Adipose tissue (tissue), 3 donors: Measurements from ENCODE around the gene KLF14. TPM values are rescaled to one million over a fixed set of nuclear protein-coding genes. Genes with fewer than 3 reads are reported as not detected.
"Not testable (repeated sequence)": the region's sequence is repeated elsewhere in the genome, so short reads cannot be mapped to it uniquely, and the experiment has no call there.

Experiments used
- H3K27ac ChIP-seq: one replicate; pipeline ENCODE4 v1.5.1; 2013; ENCODE audit warnings: low read depth, low read length
- WGBS, 3 donors: extraction: QIAGEN DNeasy Blood & Tissue Kit; methylation state at CpG; one replicate each; pipeline ENCODE4 v1.1.7; 2013; 5-methylcytosine and 5-hydroxymethylcytosine counted together
- polyA plus RNA-seq, 3 donors: library from polyadenylated mRNA; stranded (reverse); fragments of 200-250 nt; gene quantifications; one replicate each; pipeline ENCODE4 v1.2.3, GENCODE V29; 2013
- donor health status: healthy with polysubstance abuse.
- donor health status: Bipolar disorder and iron deficiency.
- donor health status: healthy.

The KLF14 gene
- polyA plus RNA-seq, 3 donors, result 0.31 to 1.6 (median 0.45) TPM

DNA sequence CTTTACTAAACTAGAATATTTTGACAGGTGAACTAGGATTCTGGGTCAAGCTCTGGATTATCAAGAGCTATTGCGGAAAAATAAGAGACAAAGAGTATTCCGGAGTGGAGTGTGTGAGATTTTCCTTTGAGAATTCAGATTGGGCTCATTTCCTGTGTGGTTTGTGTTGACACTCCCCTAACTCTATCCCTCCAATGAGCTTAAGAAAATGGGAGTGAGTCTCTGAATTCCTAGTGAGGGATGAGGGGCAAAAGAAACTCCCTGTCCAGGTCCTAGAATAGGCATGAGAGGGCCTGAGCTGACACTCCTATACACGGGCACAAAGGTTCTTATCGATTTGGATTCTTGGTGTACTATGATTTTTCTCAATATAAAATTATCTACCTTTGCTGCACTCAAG lies 10.2 kb downstream of the KLF14 start:
- WGBS, 3 donors, result 64 to 85% (median 75%) methylated on average over 4 of the region's 4 CpGs
- no peak overlapping the region for H3K27ac ChIP-seq

DNA sequence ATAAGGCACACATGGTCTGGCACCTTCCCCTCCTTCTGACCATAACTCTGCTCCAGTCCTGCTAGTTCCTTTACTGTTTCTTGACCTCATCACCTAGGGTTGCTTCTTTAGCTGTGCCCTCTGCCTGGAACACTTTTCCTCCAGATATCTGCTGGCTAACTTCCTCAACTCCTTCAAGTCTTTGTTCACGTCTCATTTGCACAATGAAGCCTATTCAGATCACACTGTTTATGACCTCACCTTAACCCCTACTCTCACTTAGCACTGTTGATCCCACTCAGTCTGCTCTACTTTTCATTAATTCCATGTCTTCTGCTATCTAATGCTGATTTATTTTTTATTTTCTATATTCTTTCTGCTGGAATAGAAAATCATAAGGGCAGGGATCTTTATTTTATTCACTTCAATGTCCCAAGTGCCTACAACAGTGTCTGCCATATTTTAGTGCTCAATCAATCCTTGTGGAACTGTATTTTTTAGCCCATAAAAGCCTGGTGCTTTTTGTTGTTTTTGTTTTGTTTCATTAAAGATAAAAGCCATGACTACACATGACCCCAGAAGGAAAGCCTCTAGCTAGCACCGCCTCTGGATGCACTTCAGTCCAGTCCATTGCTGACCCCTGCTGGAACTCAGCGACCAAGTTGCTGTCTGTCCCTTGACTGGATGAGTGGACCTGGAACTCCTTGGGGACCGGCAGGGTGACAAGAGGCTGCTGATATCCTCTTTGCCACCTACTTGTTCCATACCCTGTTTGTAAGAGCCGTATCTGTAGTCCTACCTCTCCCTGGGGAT lies 12.3 kb downstream of the KLF14 start:
- WGBS, 3 donors, result 22 to 29% (median 23%) methylated on average over 5 of the region's 5 CpGs

DNA sequence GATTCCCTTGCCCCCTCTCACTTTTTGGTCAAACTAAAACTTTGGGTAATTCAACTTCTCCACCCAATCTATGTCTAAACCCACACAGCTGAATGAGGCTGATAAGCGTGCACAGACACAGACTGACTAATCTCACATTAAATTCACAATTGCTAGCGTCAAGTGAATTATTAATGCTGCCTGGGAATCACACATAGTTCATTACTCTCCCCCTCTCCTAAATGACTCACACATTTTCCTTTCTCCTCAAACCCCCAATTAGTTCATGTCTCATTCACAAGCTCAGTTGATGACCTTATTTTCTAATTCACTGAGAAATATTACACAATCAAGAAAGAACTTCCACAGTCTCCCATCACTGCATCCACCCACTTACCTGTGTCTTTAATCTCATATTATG lies 14.5 kb downstream of the KLF14 start:
- H3K27ac ChIP-seq, result no peak overlapping the region
- WGBS, 3 donors, result 59 to 69% (median 68%) methylated on average over 2 of the region's 2 CpGs

More for the DNA sequence above, 12.3 kb downstream of the KLF14 start:
- no peak overlapping the region for H3K27ac ChIP-seq

DNA sequence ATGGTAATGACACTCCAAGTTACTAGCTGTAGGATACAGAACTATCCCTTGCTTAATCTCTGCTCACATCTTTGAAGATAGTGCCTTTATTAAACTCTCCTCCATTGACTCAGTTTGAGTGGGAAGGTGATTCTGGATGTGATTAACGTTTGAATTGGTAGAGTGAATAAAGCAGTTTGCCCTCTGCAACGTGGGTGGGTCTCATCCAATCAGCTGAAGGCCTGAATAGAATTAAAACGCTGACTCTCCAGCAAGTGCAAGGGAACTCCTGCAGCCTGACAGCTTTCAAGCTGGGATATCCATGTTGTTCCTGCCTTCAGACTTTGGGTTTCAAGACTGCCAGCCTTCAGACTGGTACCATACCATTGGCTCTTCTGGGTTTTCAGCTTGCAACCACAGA lies 21.6 kb downstream of the KLF14 start:
- WGBS, 3 donors, result 31 to 44% (median 34%) methylated on average over 3 of the region's 3 CpGs
- no peak overlapping the region for H3K27ac ChIP-seq

DNA sequence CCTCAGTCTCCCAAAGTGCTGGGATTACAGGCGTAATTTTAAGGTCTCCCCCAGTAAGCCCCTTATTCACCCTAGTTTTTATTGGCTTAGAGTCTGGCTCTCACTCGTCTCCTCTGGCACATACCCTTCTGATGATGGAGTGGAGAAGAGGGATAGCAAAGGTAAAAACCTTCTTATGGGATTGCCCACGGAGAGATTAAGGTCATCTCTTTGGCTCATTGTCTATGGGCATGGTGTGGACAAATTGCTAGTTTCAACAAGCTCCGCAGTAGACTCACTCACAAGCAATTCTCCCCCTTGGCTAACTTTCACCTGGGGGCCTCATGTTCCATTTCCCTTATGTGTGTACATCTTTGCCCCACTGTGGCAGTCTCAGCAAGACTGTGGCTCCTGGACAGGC lies 25.2 kb downstream of the KLF14 start:
- H3K27ac ChIP-seq, result no peak overlapping the region
- 87 to 90% (median 89%) methylated on average over 4 of the region's 4 CpGs for WGBS, 3 donors

DNA sequence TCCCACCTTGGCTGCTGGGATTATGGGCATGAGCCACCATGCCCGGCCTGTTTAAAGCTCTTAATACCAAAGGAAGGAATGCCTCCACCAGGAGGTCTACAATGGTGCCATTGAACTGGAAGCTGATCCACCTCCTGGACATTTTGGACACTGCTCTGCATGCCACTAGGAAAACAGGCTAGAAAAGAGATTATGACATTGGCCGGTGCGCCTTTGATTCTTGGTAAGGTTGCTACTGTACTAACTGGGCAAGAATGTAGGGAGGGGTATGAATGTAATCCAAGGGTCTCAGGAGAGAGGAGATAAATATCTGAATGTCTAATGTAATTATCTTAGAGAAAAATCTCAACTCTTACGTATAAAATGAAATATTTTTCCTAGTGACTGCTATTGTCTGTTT lies 26.0 kb downstream of the KLF14 start:
- WGBS, 3 donors, result 92 to 97% (median 94%) methylated on average over 4 of the region's 4 CpGs
- no peak overlapping the region for H3K27ac ChIP-seq

DNA sequence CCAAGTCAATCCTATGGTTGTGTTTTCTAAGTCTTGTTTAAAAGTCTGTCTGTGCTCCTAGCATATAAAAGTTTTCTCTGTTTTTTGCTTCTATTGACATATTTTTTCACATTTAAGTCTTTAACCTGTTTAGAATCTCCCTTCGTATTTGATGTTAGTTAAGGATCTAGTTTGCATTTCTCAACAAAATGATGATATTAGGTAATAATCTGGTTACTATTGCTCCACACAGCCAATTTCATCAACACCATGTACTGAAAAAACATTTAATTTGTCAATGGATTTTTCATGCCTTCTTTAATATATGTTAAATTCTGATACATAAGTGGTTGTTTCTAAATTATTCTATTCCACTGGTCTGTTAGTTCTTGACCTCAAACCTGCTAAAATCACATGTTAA lies 30.2 kb downstream of the KLF14 start:
- no peak overlapping the region for H3K27ac ChIP-seq
- 49 to 78% (median 59%) methylated on average over 1 of the region's 1 CpG for WGBS, 3 donors

DNA sequence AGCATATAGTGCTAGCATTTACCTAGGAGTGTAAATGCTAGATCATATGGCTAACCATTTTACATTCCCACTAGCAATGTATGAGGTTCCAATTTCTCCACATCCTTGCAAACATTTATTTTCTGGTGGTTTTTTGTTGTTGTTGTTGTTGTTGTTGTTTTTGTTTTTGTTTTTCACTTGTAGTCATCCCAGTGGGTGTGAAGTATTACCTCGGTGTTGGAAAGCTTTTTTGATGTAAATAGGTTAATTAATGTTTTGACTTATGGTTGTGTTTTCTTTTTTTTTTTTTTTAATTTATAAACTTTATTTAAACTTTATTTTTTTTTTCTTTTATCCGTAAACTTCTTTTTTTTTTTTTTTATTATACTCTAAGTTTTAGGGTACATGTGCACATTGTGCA lies 32.4 kb downstream of the KLF14 start:
- no peak overlapping the region for H3K27ac ChIP-seq
- 89 to 97% (median 95%) methylated on average over 1 to 2 of the region's 2 CpGs for WGBS, 3 donors

DNA sequence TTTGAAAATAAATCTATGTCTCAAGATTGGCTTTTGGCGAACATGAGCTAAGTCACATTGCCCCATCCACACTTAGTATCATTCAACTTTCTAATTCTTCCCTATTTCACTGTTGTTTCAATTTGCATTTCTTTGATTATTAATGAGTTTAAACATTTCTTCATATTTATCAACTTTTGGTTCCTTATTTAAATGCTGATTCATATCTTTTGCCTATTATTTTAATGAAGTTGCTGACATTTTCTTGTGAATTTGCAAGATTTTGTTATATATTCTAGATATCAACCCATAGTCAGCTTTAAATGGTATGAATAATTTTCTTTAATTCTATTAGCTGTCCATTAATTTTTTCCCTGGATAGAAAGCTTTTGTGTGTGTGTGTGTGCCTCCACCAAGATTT lies 33.2 kb downstream of the KLF14 start:
- 82 to 89% (median 86%) methylated on average over 1 of the region's 1 CpG for WGBS, 3 donors
- H3K27ac ChIP-seq, result no peak overlapping the region

DNA sequence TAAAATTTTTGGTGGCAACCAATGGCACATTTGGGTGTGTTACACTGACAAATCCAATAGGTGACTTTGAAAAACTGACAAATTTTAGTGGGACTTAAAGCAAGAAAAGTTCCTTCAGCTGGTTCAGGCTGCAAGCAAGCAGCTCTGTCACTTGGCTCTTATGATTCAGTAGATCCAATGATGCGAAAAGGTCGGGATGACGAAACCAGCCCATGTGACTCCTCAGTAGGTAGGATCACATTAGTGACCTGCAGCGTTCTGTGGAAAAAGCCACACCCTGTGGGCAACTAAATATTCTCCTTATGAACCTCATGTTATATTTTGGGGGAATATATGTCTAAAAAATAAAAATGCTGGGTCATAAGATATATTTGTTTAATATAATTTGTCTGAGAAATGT lies 34.3 kb downstream of the KLF14 start:
- no peak overlapping the region for H3K27ac ChIP-seq
- WGBS, 3 donors, result 60 to 63% (median 63%) methylated on average over 4 of the region's 4 CpGs

DNA sequence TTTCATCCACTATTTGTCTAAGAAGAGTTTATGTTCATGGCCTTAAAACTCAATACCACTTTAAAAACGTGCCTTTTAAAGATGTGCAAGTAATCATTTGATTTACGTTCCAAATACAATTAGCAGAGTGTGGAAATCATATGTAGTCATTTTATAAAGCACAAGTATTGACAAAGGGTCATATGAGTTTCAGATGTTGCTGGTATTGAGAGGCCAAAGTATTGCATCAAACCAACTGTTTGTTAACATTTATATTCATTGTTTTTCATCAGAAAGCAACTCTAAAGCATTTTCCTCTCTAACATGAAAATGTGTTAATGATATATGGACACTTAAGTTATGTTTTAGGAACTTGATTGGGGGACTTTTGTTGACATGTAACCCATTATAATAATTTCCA lies 36.2 kb downstream of the KLF14 start:
- WGBS, 3 donors, result 76 to 77% (median 76%) methylated on average over 2 of the region's 2 CpGs
- H3K27ac ChIP-seq, result no peak overlapping the region

DNA sequence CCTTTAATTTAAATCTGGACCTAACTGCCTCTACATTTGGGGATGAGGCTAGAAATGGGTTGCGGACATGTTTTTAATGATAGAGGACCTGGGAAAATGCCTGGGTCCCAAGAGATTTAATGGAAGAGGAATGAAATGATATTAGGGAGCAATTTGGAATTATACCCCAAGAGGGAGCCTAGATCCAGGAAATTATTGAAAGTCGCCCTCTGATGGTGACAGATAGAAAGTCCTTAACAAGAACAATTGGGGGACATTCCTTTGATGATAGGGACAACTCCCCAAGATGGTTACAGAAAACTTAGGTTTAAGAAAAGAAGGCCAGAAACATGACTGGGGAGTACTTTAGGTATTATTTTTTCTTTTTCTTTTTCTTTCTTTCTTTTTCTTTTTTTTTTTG lies 38.2 kb downstream of the KLF14 start:
- WGBS, 3 donors, result 53 to 57% (median 55%) methylated on average over 2 of the region's 2 CpGs

DNA sequence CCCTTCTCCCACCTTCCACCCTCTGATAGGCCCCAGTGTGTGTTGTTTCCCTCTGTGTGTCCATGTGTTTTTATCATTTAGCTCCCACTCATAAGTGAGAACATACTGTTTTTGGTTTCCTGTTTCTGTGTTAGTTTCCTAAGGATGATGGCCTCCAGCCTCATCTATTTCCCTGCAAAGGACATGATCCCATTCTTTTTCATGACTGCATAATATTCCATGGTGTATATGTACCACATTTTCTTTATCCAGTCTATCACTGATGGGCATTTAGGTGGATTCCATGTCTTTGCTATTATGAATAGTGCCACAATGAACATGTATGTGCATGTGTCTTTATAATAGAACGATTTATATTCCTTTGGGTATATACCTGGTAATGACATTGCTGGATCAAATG lies 41.6 kb downstream of the KLF14 start:
- whole genome bisulfite sequencing, 3 donors, result 84 to 95% (median 92%) methylated on average over 1 of the region's 1 CpG
- H3K27ac ChIP-seq, result not testable (repeated sequence)

More for the DNA sequence above, 38.2 kb downstream of the KLF14 start:
- H3K27ac ChIP-seq, result no peak overlapping the region

DNA sequence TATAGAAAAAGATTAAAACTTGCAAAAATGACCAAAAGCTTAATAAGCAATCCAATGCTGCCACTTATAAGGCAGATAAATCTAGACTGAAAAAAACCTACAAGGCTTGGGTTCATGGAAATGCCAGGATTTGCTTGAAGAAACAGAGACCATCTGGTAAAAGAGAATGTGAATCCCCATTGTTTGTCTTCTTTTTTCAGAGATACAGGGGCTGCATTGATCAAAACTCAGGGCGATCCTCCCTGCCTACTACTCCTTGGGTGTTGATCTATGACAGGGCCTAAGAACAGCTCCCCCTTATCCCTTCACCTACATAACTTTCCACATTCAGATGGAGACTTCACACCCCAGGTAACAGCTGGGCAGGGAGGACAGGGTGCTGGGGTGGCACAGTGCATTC lies 44.3 kb downstream of the KLF14 start:
- WGBS, 3 donors, result 91 to 93% (median 93%) methylated on average over 1 of the region's 1 CpG
- no peak overlapping the region for H3K27ac ChIP-seq

DNA sequence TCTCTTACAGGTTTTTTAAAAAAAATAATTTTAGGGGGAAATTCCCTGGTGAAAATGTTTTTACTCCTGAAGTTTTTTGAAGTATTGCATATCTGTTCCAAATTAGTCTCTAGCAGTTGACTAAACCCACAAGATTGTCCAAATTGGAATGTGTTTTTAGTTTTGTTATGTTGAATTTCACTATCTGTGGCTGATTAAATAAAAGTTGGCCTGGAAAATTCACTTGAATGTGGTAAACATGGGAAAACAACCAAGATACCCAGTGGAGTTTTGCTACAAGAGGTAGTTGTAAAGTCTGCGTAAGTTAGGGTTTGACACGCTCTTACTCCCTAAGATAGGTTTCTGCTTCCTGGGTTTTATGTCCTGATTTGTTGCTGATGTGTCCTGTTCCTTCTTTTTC lies 51.0 kb downstream of the KLF14 start:
- 89 to 100% (median 90%) methylated on average over 2 of the region's 2 CpGs for WGBS, 3 donors
- no peak overlapping the region for H3K27ac ChIP-seq

Other genes starting within 250 kb of the KLF14 start
- gene MEST, start 242.1 kb downstream of the KLF14 start, polyA plus RNA-seq, result 100 to 1,000 TPM in 2 of 3 donors, 10 to 100 TPM in 1; 28.5 to 410 (median 177) TPM
- gene COPG2, start 65.5 kb downstream of the KLF14 start, polyA plus RNA-seq, result 10 to 100 TPM in 1 of 3 donors, 1 to 10 TPM in 2; 6.5 to 12.3 (median 8.9) TPM
- gene TSGA13, start 47.7 kb downstream of the KLF14 start, polyA plus RNA-seq, result not detected